GM23338 (cell line): ENCODE results near the gene CMPK1. TPM values are rescaled to one million over a fixed set of nuclear protein-coding genes. Genes with fewer than 3 reads are reported as not detected.

ENCODE experiments used
- ATAC-seq: fragments of 200-7000 bp; cut with Tn5 transposase; 3 replicates; pipeline ENCODE4 v1.9.1; 2020
- DNase-seq: peaks from one replicate; pipeline ENCODE4 v3.0.0-alpha.2; 2015; ENCODE audit warnings: low spot score
- H2AFZ ChIP-seq: fragments of 200-600 bp; sonication (generic); 2 replicates; pipeline ENCODE4 v1.8.0; 2016; ENCODE audit warnings: antibody characterized with exemption, mild to moderate bottlenecking, moderate library complexity
- H3F3A ChIP-seq: fragments of 200-600 bp; sonication (generic); replicated peaks from 2 replicates; pipeline ENCODE4 v1.8.0; 2017; ENCODE audit warnings: antibody characterized with exemption, mixed run types, low read depth
- H3K27ac ChIP-seq: fragments of 200-600 bp; sonication (generic); 2 replicates; pipeline ENCODE4 v1.6.1; 2016; ENCODE audit warnings: low read depth
- H3K27me3 ChIP-seq: fragments of 200-600 bp; sonication (generic); 2 replicates; pipeline ENCODE4 v1.8.0; 2016; ENCODE audit warnings: mild to moderate bottlenecking, mixed run types, moderate library complexity; ENCODE audit not compliant: insufficient read depth
- H3K36me3 ChIP-seq: fragments of 200-600 bp; sonication (generic); 2 replicates; pipeline ENCODE4 v1.8.0; 2016; ENCODE audit warnings: mild to moderate bottlenecking; ENCODE audit not compliant: insufficient read depth
- H3K4me1 ChIP-seq: fragments of 200-600 bp; sonication (generic); 2 replicates; pipeline ENCODE4 v1.8.0; 2016; ENCODE audit warnings: mild to moderate bottlenecking, moderate library complexity; ENCODE audit not compliant: insufficient read depth
- H3K4me2 ChIP-seq: fragments of 200-600 bp; sonication (generic); 2 replicates; pipeline ENCODE4 v1.7.1; 2017; ENCODE audit warnings: mixed run types
- H3K4me3 ChIP-seq: fragments of 200-600 bp; sonication (generic); 2 replicates; pipeline ENCODE4 v1.6.1; 2016; ENCODE audit warnings: mixed run types
- H3K79me2 ChIP-seq: fragments of 200-600 bp; sonication (generic); replicated peaks from 2 replicates; pipeline ENCODE4 v1.8.0; 2017; ENCODE audit warnings: mild to moderate bottlenecking; ENCODE audit not compliant: insufficient read depth
- H3K9me2 ChIP-seq: fragments of 200-600 bp; sonication (generic); 2 replicates; pipeline ENCODE4 v1.8.0; 2017; ENCODE audit not compliant: insufficient read depth
- H4K20me1 ChIP-seq: fragments of 200-600 bp; sonication (generic); replicated peaks from 2 replicates; pipeline ENCODE4 v1.8.0; 2017; ENCODE audit warnings: mild to moderate bottlenecking; ENCODE audit not compliant: insufficient read depth
- H3K27ac Mint-ChIP-seq: 2 replicates; pipeline ENCODE4 v1.8.0; 2020; ENCODE audit warnings: inconsistent platforms, mild to moderate bottlenecking, moderate library complexity, mixed read lengths
- H3K27me3 Mint-ChIP-seq: 3 replicates; pipeline ENCODE4 v1.8.0; 2022; ENCODE audit warnings: low read depth, mild to moderate bottlenecking, moderate library complexity, mixed read lengths, inconsistent platforms; ENCODE audit not compliant: insufficient read depth, poor library complexity
- H3K36me3 Mint-ChIP-seq: 3 replicates; pipeline ENCODE4 v1.8.0; 2021; ENCODE audit warnings: low read depth, mild to moderate bottlenecking, inconsistent platforms, moderate library complexity, mixed read lengths
- H3K4me1 Mint-ChIP-seq: 3 replicates; pipeline ENCODE4 v1.8.0; 2020; ENCODE audit warnings: mild to moderate bottlenecking, inconsistent platforms, mixed read lengths
- H3K4me3 Mint-ChIP-seq: 3 replicates; pipeline ENCODE4 v1.8.0; 2021; ENCODE audit warnings: moderate library complexity, mild to moderate bottlenecking, inconsistent platforms, mixed read lengths
- H3K9me3 Mint-ChIP-seq: 3 replicates; pipeline ENCODE4 v1.8.0; 2020; ENCODE audit warnings: moderate library complexity, mild to moderate bottlenecking, inconsistent platforms, mixed read lengths
- CREB1 ChIP-seq: fragments of 250-450 bp; sonication (Bioruptor Pico); IDR thresholded peaks from 2 replicates; pipeline ENCODE4 v1.5.0; 2020; ENCODE audit warnings: low read depth, mild to moderate bottlenecking, moderate library complexity
- EZH2 ChIP-seq: fragments of 200-600 bp; sonication (generic); IDR thresholded peaks from one replicate; pipeline ENCODE4 v1.8.0; 2017; ENCODE audit warnings: antibody characterized with exemption, mild to moderate bottlenecking, low read depth; ENCODE audit not compliant: unreplicated experiment
- EZH2phosphoT487 ChIP-seq: fragments of 200-600 bp; sonication (generic); IDR thresholded peaks from one replicate; pipeline ENCODE4 v1.8.1; 2018; ENCODE audit warnings: antibody characterized with exemption; ENCODE audit not compliant: unreplicated experiment
- JUNB ChIP-seq: IDR thresholded peaks from one replicate; pipeline ENCODE4 v1.6.1; 2016; ENCODE audit warnings: antibody characterized with exemption; ENCODE audit not compliant: unreplicated experiment
- NANOG ChIP-seq: IDR thresholded peaks from 2 replicates; pipeline ENCODE4 v1.6.1; 2016; ENCODE audit warnings: antibody characterized with exemption, borderline replicate concordance
- POLR2AphosphoS5 ChIP-seq: IDR thresholded peaks from 2 replicates; pipeline ENCODE4 v1.6.1; 2016; ENCODE audit warnings: antibody characterized with exemption, low read depth
- REST ChIP-seq: IDR thresholded peaks from one replicate; pipeline ENCODE4 v1.6.1; 2018; ENCODE audit warnings: antibody characterized with exemption; ENCODE audit not compliant: unreplicated experiment
- STAT1 ChIP-seq: IDR thresholded peaks from one replicate; pipeline ENCODE4 v1.6.1; 2016; ENCODE audit warnings: antibody characterized with exemption; ENCODE audit not compliant: unreplicated experiment
- ZNF114 ChIP-seq: fragments of 250-450 bp; sonication (Bioruptor Pico); IDR thresholded peaks from 2 replicates; pipeline ENCODE4 v1.5.0; 2020; ENCODE audit warnings: mild to moderate bottlenecking, moderate library complexity
- ZNF331 ChIP-seq: fragments of 250-450 bp; sonication (Bioruptor Pico); IDR thresholded peaks from 2 replicates; pipeline ENCODE4 v1.5.0; 2020; ENCODE audit warnings: low read depth, mild to moderate bottlenecking, moderate library complexity
- ZNF462 ChIP-seq: fragments of 250-450 bp; sonication (Bioruptor Pico); IDR thresholded peaks from 2 replicates; pipeline ENCODE4 v1.5.0; 2020; ENCODE audit warnings: mild to moderate bottlenecking, moderate library complexity
- polyA plus RNA-seq: library from polyadenylated mRNA; unstranded; fragments of >200 nt; fragmentation: Nextera tagmentation; extraction: Ambion mirVana; gene quantifications from 2 replicates; pipeline ENCODE4 v1.2.1, GENCODE V29; 2016
- total RNA-seq: library from RNA; depleted of rRNA; stranded (reverse); fragments of >200 nt; shearing (Covaris generic); gene quantifications from 2 replicates; pipeline ENCODE4 v1.2.3, GENCODE V29; 2014
- TF ChIP-seq, protein P1 (sequence below), 2 experiments: fragments of 200-600 bp in 1 of 2; sonication (generic) in 1 of 2; conservative IDR thresholded peaks; 2 replicates each; pipeline versions ENCODE4 v1.5.1 to v1.6.1; 2016 to 2017; ENCODE audit warnings: antibody characterized with exemption in 2 of 2, low read depth in 2 of 2, mild to moderate bottlenecking in 2 of 2, moderate library complexity in 1 of 2
- TF ChIP-seq, protein P2 (sequence below): IDR thresholded peaks from 2 replicates; pipeline ENCODE4 v1.6.1; 2016; ENCODE audit warnings: antibody characterized with exemption

The CMPK1 gene
- total and polyA plus RNA-seq, 2 experiments from 2014 or later: 22.8 to 28.6 TPM

DNA sequence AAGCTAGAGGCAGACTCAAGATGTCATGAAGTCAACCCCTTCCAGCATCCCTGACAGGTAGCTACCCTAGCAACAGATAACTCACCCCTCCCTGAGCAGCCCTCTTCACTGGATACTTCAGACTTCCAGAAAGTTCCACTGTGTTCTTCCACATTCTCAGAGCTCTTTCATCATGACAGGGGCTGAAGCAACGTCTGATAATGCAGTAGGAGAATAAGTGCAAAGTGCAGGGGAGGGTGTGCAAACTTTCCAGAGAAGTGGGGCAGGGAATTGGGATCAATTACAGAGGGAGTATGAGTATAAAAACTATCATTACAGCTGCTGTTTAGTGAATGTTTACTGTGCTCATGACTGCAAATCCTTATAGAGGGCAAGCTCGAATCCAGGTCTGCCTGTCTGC lies 56.1 kb downstream of the CMPK1 start:
- H3K4me2 ChIP-seq: no peak overlapping the region
- H3K27me3 ChIP-seq: peaks cover 11% of the 10 kb centered on the region
- Mint-ChIP-seq H3K4me3 (no peak overlapping the region), H3K36me3 (no peaks in the 10 kb centered on the region), H3K27ac (no peak overlapping the region), H3K27me3 (peaks cover 13% of the 10 kb centered on the region), H3K9me3 (no peaks in the 10 kb centered on the region), H3K4me1 (no peaks in the 10 kb centered on the region)
- ATAC-seq (no peak), DNase-seq (no peak)
- H3K4me1 ChIP-seq: no peaks in the 10 kb centered on the region
- TF ChIP-seq ZNF462 (CRISPR knock-in tag) (no peak), ZNF114 (CRISPR knock-in tag) (no peak), ZNF331 (CRISPR knock-in tag) (no peak), REST (no peak), JUNB (no peak), EZH2 (no peak), EZH2phosphoT487 (no peak), NANOG (no peak), CREB1 (CRISPR knock-in tag) (no peak), STAT1 (no peak), POLR2AphosphoS5 (no peak)
- TF ChIP-seq, protein P1, sequence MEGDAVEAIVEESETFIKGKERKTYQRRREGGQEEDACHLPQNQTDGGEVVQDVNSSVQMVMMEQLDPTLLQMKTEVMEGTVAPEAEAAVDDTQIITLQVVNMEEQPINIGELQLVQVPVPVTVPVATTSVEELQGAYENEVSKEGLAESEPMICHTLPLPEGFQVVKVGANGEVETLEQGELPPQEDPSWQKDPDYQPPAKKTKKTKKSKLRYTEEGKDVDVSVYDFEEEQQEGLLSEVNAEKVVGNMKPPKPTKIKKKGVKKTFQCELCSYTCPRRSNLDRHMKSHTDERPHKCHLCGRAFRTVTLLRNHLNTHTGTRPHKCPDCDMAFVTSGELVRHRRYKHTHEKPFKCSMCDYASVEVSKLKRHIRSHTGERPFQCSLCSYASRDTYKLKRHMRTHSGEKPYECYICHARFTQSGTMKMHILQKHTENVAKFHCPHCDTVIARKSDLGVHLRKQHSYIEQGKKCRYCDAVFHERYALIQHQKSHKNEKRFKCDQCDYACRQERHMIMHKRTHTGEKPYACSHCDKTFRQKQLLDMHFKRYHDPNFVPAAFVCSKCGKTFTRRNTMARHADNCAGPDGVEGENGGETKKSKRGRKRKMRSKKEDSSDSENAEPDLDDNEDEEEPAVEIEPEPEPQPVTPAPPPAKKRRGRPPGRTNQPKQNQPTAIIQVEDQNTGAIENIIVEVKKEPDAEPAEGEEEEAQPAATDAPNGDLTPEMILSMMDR (conservative IDR thresholded peaks at IDR 0.05; ENCODE audit: low read depth in 2 of 2): no peak
- TF ChIP-seq, protein P2, sequence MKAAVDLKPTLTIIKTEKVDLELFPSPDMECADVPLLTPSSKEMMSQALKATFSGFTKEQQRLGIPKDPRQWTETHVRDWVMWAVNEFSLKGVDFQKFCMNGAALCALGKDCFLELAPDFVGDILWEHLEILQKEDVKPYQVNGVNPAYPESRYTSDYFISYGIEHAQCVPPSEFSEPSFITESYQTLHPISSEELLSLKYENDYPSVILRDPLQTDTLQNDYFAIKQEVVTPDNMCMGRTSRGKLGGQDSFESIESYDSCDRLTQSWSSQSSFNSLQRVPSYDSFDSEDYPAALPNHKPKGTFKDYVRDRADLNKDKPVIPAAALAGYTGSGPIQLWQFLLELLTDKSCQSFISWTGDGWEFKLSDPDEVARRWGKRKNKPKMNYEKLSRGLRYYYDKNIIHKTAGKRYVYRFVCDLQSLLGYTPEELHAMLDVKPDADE: no peak
- no peaks in the 10 kb centered on the region for H3K9me2 ChIP-seq
- no peaks in the 10 kb centered on the region; the same call in 1 of the 2 replicates for H4K20me1 ChIP-seq
- H3K79me2 ChIP-seq: no peaks in the 10 kb centered on the region
- no peak overlapping the region for H2AFZ ChIP-seq
- H3F3A ChIP-seq: no peaks in the 10 kb centered on the region
- no peaks in the 10 kb centered on the region for H3K36me3 ChIP-seq
- H3K27ac ChIP-seq: no peak overlapping the region
- H3K4me3 ChIP-seq: no peak overlapping the region
